Transverse colon (tissue), 4 donors: ENCODE results near the gene UBFD1. TPM values are rescaled to one million over a fixed set of nuclear protein-coding genes. Genes with fewer than 3 reads are reported as not detected.

Experiments used
- DNase-seq: peaks from one replicate; pipeline ENCODE4 v3.0.0-alpha.2; 2019
- H3K27ac ChIP-seq, 4 donors: fragments of 200-600 bp; sonication (generic); 2 replicates each; pipeline ENCODE4 v1.5.1; 2016 to 2018; ENCODE audit warnings: inconsistent platforms in 4 of 4
- H3K27me3 ChIP-seq: fragments of 200-600 bp; sonication (generic); 2 replicates; pipeline ENCODE4 v1.5.1; 2017; ENCODE audit warnings: inconsistent platforms
- H3K36me3 ChIP-seq, 4 donors: fragments of 200-600 bp; sonication (generic); 2 replicates each; pipeline ENCODE4 v1.5.1; 2017 to 2019; ENCODE audit warnings: inconsistent platforms in 4 of 4
- H3K4me1 ChIP-seq, 4 donors: fragments of 200-600 bp; sonication (generic); 2 replicates each; pipeline ENCODE4 v1.5.1; 2017 to 2020; ENCODE audit warnings: inconsistent platforms in 4 of 4
- H3K4me3 ChIP-seq, 4 donors: fragments of 200-600 bp; sonication (generic); 1 replicate in 1 of 4; 2 replicates in 3 of 4; pipeline versions ENCODE4 v1.5.1 to v1.6.1; 2017 to 2019; ENCODE audit warnings: inconsistent platforms in 4 of 4
- H3K9me3 ChIP-seq, 2 donors: fragments of 200-600 bp; sonication (generic); 2 replicates each; pipeline ENCODE4 v1.5.1; 2017 to 2019; ENCODE audit warnings: inconsistent platforms in 2 of 2
- CTCF ChIP-seq, 5 experiments: fragments of 200-600 bp in 3 of 5; fragments of 450-650 bp in 2 of 5; sonication (generic) in 3 of 5; IDR thresholded peaks; 1 replicate in 2 of 5; 2 replicates in 3 of 5; pipeline ENCODE4 v1.5.1; 2016 to 2017; ENCODE audit warnings: antibody characterized with exemption in 5 of 5, inconsistent platforms in 3 of 5, mild to moderate bottlenecking in 2 of 5, moderate library complexity in 1 of 5
- EP300 ChIP-seq: sonication (generic); formaldehyde crosslinking; IDR thresholded peaks from one replicate; pipeline ENCODE4 v1.6.1; 2017; ENCODE audit warnings: antibody characterized with exemption, low read depth
- POLR2A ChIP-seq: fragments of 450-650 bp; IDR thresholded peaks from one replicate; pipeline ENCODE4 v1.6.1; 2016; ENCODE audit warnings: antibody characterized with exemption, mild to moderate bottlenecking, moderate library complexity
- POLR2AphosphoS5 ChIP-seq, 3 donors: sonication (generic); formaldehyde crosslinking; IDR thresholded peaks; one replicate each; pipeline ENCODE4 v1.6.1; 2016; ENCODE audit warnings: antibody characterized with exemption in 3 of 3
- whole genome bisulfite sequencing, 2 donors: methylation state at CpG; one replicate each; pipeline ENCODE4 v1.1.5; 2018; ENCODE audit warnings: low coverage in 1 of 2; 5-methylcytosine and 5-hydroxymethylcytosine counted together
- in situ Hi-C, 4 donors: fragments of 200-750 bp; cut with MboI; loops; one replicate each; pipeline versions ENCODE4 v1.15.0 to v1.15.1; 2017; ENCODE audit warnings: low sequenced_read_pairs in 3 of 4, low pct_ligation_motif_present in 1 of 4, low pct_unique_long_range_greater_than_20kb in 1 of 4
- intact Hi-C: fragments of 100-400 bp; cut with DNase I; formaldehyde crosslinking; loops from one replicate; pipeline ENCODE4 v1.15.1; 2023; ENCODE audit warnings: low total_unique reads
- total RNA-seq, 4 donors: library from RNA; depleted of rRNA; stranded (reverse); fragments of >200 nt; gene quantifications; one replicate each; pipeline ENCODE4 v1.1.0, GENCODE V29; 2016

UBFD1 gene
- total RNA-seq, 4 donors from 2014 or later = 34.3 to 186 (median 80.6) TPM

GRCh38 chr16:23615805-23616204, 58.3 kb downstream of the UBFD1 start:
- TF ChIP-seq CTCF (IDR thresholded peaks at IDR 0.05) (no peak), EP300 (no peak), POLR2A (no peak), POLR2AphosphoS5 (IDR thresholded peaks at IDR 0.05) (no peak)
- Histone ChIP-seq H3K36me3 (peaks cover 0 to 43% (median 13%) of the 10 kb centered on the region in 4 donors), H3K4me1 (no peaks in the 10 kb centered on the region), H3K27me3 (no peaks in the 10 kb centered on the region), H3K27ac (peak overlapping the region in 1 of 4 donors; percentile 1), H3K9me3 (no peaks in the 10 kb centered on the region), H3K4me3 (no peak overlapping the region)
- WGBS, 2 donors = 70 to 80% methylated on average over 4 to 9 of the region's 9 CpGs
- in situ Hi-C loops (no loop called here), intact Hi-C loops (no loop called here)
- DNase-seq = no peak

Other genes starting within 250 kb of the UBFD1 start
- 100 to 1,000 TPM in 1 of 4 donors, 10 to 100 TPM in 3; 37.1 to 121 (median 54.6) TPM for gene COG7, start 104.5 kb upstream of the UBFD1 start, total RNA-seq
- 10 to 100 TPM; 21.7 to 51.8 (median 36.9) TPM for gene GGA2, start 47.2 kb upstream of the UBFD1 start, total RNA-seq
- gene EARS2, start 377 bp upstream of the UBFD1 start, total RNA-seq = 10 to 100 TPM in 3 of 4 donors, 1 to 10 TPM in 1; 9.4 to 88.2 (median 14.3) TPM
- gene NDUFAB1, start 38.6 kb downstream of the UBFD1 start, total RNA-seq = 100 to 1,000 TPM in 2 of 4 donors, 10 to 100 TPM in 2; 73.3 to 142 (median 108) TPM
- 10 to 100 TPM in 1 of 4 donors, 1 to 10 TPM in 3; 1.4 to 10.6 (median 8.0) TPM for gene PALB2, start 83.6 kb downstream of the UBFD1 start, total RNA-seq
- 10 to 100 TPM in 3 of 4 donors, 1 to 10 TPM in 1; 8.0 to 52.2 (median 37.5) TPM for gene DCTN5, start 83.7 kb downstream of the UBFD1 start, total RNA-seq
- gene PLK1, start 121.2 kb downstream of the UBFD1 start, total RNA-seq = 10 to 100 TPM in 1 of 4 donors, 1 to 10 TPM in 3; 1.5 to 20.1 (median 4.3) TPM
- gene ERN2, start 155.5 kb downstream of the UBFD1 start, total RNA-seq = 100 to 1,000 TPM; 114 to 408 (median 168) TPM
- gene CHP2, start 197.3 kb downstream of the UBFD1 start, total RNA-seq = 100 to 1,000 TPM in 2 of 4 donors, 10 to 100 TPM in 2; 90.9 to 264 (median 122) TPM